ENCODE measurements around the gene HDAC7. TPM values are rescaled to one million over a fixed set of nuclear protein-coding genes. Genes with fewer than 3 reads are reported as not detected.

HDAC7 gene
- total RNA-seq, 1 experiment from 2014 or later = 71.2 TPM

- Mint-ChIP-seq H3K27me3 (ENCODE audit: insufficient read depth, unreplicated experiment) (no peaks in the 10 kb centered on the region), H3K9me3 (ENCODE audit: unreplicated experiment) (no peaks in the 10 kb centered on the region), H3K36me3 (ENCODE audit: insufficient read depth, unreplicated experiment) (no peaks in the 10 kb centered on the region), H3K4me3 (ENCODE audit: unreplicated experiment) (no peak overlapping the region), H3K4me1 (ENCODE audit: low read depth, unreplicated experiment) (peaks cover 19% of the 10 kb centered on the region), H3K27ac (ENCODE audit: unreplicated experiment) (no peak overlapping the region)
- no peaks in the 10 kb centered on the region for H3K36me3 ChIP-seq (ENCODE audit: control insufficient read depth, insufficient read depth, low read length)
- H3K9me3 ChIP-seq = no peaks in the 10 kb centered on the region
- no peaks in the 10 kb centered on the region for H3K27me3 ChIP-seq (replicated peaks; ENCODE audit: control insufficient read depth, insufficient read depth, low read length)
- DNase-seq = no peak
- no peak overlapping the region for H3K4me3 ChIP-seq (ENCODE audit: low read depth, low read length)
- intact Hi-C loops (cut with micrococcal nuclease; ENCODE audit: unreplicated experiment) = no loop called here
- ChIA-PET POLR2A (no interaction called here), CTCF (interaction anchor here (0.9 kb wide), 1 partner anchor 14 kb away, joined by 7 read pairs; no protein-coding TSS in a partner anchor)
- BruUV-seq (replicated peaks) = no TSS peak
- peaks cover 11% of the 10 kb centered on the region for H3K4me1 ChIP-seq
- no peak for TF ChIP-seq CTCF (IDR thresholded peaks at IDR 0.05; ENCODE audit: insufficient read depth in 1 of 2, low read depth in 1 of 2, low read length in 1 of 2, severe bottlenecking in 1 of 2, unreplicated experiment in 1 of 2)
Measured at GRCh38 chr12:47752552-47752951, 67.2 kb downstream of the HDAC7 start.

GRCh38 chr12:47752121-47752520, 67.6 kb downstream of the HDAC7 start:
- no peaks in the 10 kb centered on the region for H3K9me3 Mint-ChIP-seq (ENCODE audit: unreplicated experiment)
- H3K4me3 ChIP-seq (ENCODE audit: low read depth, low read length) = no peak overlapping the region
- peaks cover 11% of the 10 kb centered on the region for H3K4me1 ChIP-seq
- peaks cover 19% of the 10 kb centered on the region for H3K4me1 Mint-ChIP-seq (ENCODE audit: low read depth, unreplicated experiment)
- ChIA-PET POLR2A (no interaction called here), CTCF (no interaction called here)
- no peak overlapping the region for H3K27ac Mint-ChIP-seq (ENCODE audit: unreplicated experiment)
- no peaks in the 10 kb centered on the region for H3K9me3 ChIP-seq
- no TSS peak for BruUV-seq (replicated peaks)
- H3K36me3 Mint-ChIP-seq (ENCODE audit: insufficient read depth, unreplicated experiment) = no peaks in the 10 kb centered on the region
- no peak overlapping the region for H3K4me3 Mint-ChIP-seq (ENCODE audit: unreplicated experiment)
- H3K27me3 Mint-ChIP-seq (ENCODE audit: insufficient read depth, unreplicated experiment) = no peaks in the 10 kb centered on the region
- H3K36me3 ChIP-seq (ENCODE audit: control insufficient read depth, insufficient read depth, low read length) = no peaks in the 10 kb centered on the region
- H3K27me3 ChIP-seq (replicated peaks; ENCODE audit: control insufficient read depth, insufficient read depth, low read length) = no peaks in the 10 kb centered on the region
- intact Hi-C loops (cut with micrococcal nuclease; ENCODE audit: unreplicated experiment) = no loop called here
- DNase-seq = no peak
- TF ChIP-seq CTCF (IDR thresholded peaks at IDR 0.05; ENCODE audit: insufficient read depth in 1 of 2, low read depth in 1 of 2, low read length in 1 of 2, severe bottlenecking in 1 of 2, unreplicated experiment in 1 of 2) = no peak

GRCh38 chr12:47751561-47751960, 68.1 kb downstream of the HDAC7 start:
- intact Hi-C loops (cut with micrococcal nuclease; ENCODE audit: unreplicated experiment) = no loop called here
- Mint-ChIP-seq H3K4me1 (ENCODE audit: low read depth, unreplicated experiment) (peaks cover 19% of the 10 kb centered on the region), H3K27me3 (ENCODE audit: insufficient read depth, unreplicated experiment) (no peaks in the 10 kb centered on the region), H3K4me3 (ENCODE audit: unreplicated experiment) (no peak overlapping the region), H3K36me3 (ENCODE audit: insufficient read depth, unreplicated experiment) (no peaks in the 10 kb centered on the region), H3K9me3 (ENCODE audit: unreplicated experiment) (no peaks in the 10 kb centered on the region), H3K27ac (ENCODE audit: unreplicated experiment) (no peak overlapping the region)
- ChIA-PET CTCF (no interaction called here), POLR2A (interaction anchor here (0.5 kb wide), 1 partner anchor 413 kb away, joined by 6 read pairs; no protein-coding TSS in a partner anchor)
- H3K4me1 ChIP-seq = peaks cover 11% of the 10 kb centered on the region
- TF ChIP-seq CTCF (IDR thresholded peaks at IDR 0.05; ENCODE audit: insufficient read depth in 1 of 2, low read depth in 1 of 2, low read length in 1 of 2, severe bottlenecking in 1 of 2, unreplicated experiment in 1 of 2) = no peak
- BruUV-seq (replicated peaks) = no TSS peak
- no peaks in the 10 kb centered on the region for H3K36me3 ChIP-seq (ENCODE audit: control insufficient read depth, insufficient read depth, low read length)
- no peak for DNase-seq
- H3K9me3 ChIP-seq = no peaks in the 10 kb centered on the region
- no peaks in the 10 kb centered on the region for H3K27me3 ChIP-seq (replicated peaks; ENCODE audit: control insufficient read depth, insufficient read depth, low read length)
- no peak overlapping the region for H3K4me3 ChIP-seq (ENCODE audit: low read depth, low read length)

Data from Caco-2 (cell line).